ENCODE measurements around the gene GTF3C6.
"Not testable (repeated sequence)": the region's sequence is repeated elsewhere in the genome, so short reads cannot be mapped to it uniquely, and the experiment has no call there.

- TF ChIP-seq CTCF, POLR2A (IDR thresholded peaks at IDR 0.05): not testable (repeated sequence)
Observed at GRCh38 chr6:110962636-110963035, 4.1 kb downstream of the GTF3C6 start.
